ENCODE measurements around the gene RSL1D1.
"Not testable (repeated sequence)": the region's sequence is repeated elsewhere in the genome, so short reads cannot be mapped to it uniquely, and the experiment has no call there.

The RSL1D1 gene

DNA sequence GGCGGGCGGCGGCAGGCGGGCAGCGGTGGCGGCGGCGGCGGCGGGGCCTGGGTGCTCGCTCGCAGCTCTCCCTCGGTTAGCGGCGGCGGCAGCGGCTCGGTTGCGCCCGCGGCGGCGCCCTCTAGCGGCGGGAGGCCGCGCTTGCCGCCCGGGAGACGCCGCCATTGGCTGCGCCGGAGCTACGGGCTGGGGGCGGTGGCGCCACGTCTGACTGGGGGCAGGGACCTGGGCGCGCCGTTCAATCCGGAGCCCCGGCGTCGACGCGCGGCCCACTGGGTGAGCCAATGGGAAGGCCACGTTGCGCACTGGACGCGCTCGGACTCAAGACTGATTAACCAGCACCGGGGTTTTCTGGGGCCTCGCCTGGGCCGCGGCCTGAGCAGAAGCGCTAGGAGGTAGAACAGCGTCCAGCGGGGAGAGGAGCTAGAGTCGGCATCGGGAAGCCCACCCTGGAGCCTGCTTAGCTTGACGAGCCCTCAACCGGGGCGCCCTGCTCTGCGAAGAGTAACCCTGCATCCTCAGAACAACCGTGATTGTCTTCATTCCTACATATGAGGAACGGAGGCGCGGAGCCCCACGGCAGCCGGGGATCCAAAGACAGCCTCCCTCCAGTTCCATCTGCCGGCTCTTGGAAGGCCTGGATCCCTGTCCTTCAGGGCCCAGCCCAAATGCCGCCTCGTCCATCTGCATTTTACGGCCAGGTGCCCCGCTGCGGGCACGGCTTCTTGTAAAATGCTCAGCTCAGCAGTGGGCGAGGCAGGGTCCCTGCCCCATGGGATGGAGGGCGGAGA, 54.0 kb downstream of the RSL1D1 start, which contains the start of gene ZC3H7A:
ZC3H7A (minus strand) TSS at position 93 of the 791 bp plus-strand sequence. CDS start 14,904 bp downstream, outside the sequence.
- DNase-seq (ENCODE audit: low read depth), result peak; percentile 84

DNA sequence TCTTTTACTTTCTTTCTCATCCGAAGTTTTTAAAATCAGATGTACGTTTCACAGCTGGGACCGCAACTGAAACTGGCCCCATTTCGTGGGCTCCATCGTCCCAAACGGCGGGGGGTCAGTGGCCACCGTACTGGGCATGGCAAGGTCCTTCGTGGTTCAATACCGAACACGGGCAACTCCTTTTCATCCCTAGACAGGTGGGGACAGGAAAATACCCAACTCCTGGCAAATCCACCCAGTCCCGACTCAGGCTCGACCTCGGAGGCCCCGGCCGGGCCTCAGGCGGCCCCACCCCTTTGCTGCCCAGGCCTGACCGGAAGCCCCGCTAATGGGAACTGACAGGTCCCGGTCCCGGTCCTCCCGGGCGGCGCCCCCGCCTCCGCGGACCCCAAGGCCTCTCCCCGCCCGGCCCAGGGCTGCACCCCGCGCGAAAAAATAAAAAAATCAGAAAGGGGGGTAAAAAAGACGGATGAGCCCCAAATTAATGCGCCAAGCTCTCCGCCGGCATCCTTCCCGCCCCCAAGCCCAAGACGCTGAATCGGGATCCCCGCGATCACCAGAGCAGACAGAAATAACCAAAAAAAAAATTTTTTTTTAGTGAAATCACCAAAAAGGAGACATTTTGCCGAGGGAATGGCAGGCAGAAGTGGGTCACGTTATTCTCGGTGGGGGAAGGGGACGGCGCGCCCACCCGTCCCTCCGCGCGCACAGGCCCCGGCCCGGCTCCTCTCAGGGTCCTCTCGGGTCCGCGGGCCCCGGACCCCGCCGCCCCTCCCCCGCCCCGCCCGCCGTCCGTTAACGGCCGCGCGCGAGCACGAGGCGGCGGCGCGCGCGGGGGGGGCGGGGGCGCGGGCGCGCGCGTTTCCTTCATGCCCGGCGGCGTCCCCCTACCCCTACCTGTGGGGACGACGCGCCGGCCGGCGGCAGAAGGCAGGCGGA, 54.8 kb downstream of the RSL1D1 start:
- DNase-seq (ENCODE audit: low read depth), result no peak

DNA sequence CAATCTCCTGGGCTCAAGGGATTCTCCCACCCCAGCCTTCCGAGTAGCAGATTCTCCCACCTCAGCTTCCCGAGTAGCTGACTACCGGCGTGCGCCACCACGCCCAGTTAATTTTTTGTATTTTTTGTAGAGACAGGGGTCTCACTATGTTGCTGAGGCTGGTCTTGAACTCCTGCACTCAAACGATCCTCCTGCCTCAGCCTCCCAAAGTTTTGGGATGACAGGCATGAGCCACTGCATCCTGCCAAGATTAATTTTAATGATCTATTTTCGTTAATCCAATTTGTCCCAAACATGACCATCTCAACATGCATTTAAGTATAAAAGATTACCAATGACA, 55.5 kb downstream of the RSL1D1 start:
- no peak for DNase-seq (ENCODE audit: low read depth)

DNA sequence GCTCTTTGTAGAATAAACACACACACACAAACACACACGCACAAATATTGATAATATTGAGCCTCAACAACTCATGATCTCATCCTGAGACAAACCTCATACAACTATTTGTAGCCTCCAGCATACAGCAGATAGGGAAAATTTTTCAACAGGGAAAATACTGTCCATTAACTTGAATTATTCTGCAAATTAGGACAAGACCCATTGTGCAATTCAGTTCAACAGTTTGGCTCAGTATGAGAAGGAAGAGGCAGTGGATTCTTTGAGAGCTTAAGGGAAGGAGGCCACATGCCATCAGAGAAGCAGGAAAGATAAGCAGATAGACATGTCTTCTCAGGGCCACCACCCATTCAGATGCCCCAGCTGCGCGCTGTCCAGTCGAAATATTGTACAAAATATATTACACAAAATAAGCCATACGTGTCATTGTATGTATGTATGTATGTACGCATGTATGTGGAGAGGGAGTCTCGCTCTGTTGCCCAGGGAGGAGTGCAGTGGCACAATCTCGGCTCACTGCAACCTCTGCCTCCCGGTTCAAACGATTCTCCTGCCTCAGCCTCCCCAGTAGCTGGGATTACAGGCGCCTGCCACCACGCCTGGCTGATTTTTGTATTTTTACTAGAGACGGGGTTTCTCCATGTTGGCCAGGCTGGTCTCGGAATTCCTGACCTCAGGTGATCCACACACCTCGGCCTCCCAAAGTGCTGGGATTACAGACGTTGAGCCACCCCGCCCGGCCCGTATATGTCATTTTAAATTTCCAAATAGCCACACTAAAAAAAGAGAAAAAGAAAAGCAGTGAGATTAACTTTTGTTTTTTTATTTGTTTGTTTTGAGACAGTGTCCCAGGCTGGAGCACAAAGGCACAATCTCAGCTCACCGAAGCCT, 56.1 kb downstream of the RSL1D1 start:
- DNase-seq (ENCODE audit: low read depth), result no peak

DNA sequence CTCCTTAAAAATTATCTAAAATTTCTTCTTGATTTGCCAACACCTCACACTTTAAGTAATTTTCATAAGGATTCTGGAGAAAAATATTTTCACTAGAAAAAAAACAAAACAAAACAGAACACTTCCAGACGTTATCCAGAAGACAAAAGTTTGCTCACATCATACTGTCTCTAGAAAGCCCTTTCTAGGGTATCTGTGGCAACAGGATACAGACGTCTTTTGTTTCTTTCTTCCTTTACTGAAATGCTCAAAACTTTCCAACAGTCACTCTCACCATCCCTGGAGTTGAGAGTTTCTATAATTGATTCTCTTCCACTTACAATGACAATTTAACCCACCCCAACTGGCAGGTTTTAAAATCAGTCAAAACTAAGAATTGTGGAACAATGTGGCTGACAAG, 56.9 kb downstream of the RSL1D1 start:
- DNase-seq (ENCODE audit: low read depth), result no peak

DNA sequence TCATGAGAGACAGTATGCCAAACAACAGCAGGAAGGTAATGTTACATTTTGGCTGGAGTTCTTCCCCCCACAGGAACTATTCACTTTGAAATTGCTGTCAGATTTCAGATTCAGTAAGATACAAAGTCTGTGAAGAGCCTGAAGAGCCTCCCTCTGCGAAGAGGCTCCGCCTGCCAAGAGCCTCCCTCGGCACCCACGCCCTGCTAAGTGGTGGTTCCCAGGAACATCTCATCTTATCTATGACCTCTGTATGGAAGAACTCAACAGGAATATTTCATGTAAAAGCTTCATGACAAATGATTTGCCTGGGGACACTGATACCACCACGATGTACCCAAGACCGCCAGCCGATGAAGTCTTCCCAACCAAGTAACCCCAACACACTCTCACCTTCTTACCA, 57.5 kb downstream of the RSL1D1 start:
- DNase-seq (ENCODE audit: low read depth), result no peak

DNA sequence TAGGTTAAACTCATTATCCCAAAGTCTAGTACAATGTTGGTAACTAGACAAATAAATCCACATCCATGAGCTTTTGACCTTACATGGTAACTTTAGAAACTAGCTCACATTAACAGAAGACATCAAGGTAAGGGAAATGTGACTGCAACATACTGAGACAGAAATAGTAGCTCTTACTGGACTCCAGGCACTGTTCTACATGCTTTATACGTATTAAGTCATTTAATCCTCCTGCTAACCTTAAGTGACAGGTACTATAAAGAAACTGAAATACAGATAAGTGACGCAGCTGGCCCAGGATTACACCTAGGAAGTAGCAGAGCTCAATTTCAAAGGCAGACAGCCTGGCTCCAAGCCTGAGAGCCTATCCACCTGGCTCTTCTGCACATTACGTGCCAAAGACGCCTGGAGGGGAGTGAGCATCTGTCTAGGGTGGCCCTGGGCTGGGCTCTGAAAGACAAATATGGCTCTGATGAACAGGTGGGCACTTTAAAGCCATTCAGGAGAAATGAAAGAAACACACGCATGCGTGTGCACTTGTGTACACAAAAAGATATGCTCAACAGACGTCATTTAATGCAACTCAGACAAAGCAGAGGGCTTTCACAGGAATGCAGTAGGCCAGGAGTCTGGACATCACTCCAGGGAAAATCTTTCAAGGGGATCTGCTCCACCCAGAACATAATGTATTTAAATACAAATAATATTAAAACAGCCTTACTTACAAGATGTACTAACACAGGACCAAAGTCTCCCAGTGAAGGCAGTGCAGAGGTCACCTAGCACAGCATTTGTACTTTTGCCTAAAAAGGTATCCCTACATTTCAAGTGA, 58.7 kb downstream of the RSL1D1 start:
- no peak for DNase-seq (ENCODE audit: low read depth)

DNA sequence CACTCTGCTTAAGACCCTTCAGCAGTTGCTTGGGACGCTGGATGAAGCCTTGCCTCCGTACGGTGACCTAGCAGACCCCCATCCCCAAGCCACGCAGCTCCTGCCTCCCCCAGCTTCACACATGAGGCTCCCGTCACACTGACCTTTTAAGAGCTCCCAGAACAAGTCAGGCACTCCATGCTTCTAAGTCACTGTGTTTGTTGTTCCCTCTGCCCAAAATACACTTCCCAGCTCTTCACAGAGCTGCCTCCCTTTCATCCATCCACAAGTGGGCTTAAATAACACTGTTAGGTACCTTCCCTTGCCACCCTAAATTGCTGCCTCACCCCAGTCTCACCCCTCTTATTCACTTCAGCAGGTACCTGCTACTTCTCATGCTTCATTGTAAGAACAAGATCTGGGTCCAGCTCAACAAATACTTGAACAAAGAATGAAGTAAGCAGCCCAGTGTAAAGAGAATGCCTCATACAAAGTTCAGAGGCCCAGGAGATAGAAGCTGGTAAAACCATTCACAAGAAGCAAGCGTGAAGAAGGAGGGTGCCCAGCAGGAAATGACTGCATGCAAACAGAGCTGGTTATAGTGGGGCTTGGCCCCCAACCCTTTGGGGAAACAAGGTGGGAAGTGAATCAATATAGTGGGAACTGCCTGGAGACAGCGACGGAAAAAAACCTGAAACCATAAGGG, 60.1 kb downstream of the RSL1D1 start:
- no peak for DNase-seq (ENCODE audit: low read depth)

DNA sequence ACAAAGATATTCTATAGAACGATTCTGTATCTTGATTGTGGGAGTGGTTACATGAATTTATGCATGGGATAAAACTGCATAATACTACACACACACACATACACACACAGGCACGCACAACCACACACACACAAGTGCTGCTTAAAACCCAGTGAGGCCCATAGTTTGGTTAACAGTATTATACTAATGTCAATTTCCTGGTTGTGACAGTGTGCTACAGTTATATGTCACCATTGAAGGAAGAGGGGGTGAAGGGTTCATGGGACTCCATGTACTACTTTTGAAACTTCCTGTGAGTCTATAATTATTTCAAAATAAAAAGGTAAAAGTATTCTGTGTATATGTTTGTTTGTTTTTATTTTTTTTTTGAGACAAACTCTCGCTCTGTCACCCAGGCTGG, 62.4 kb downstream of the RSL1D1 start:
- no peak for DNase-seq (ENCODE audit: low read depth)

DNA sequence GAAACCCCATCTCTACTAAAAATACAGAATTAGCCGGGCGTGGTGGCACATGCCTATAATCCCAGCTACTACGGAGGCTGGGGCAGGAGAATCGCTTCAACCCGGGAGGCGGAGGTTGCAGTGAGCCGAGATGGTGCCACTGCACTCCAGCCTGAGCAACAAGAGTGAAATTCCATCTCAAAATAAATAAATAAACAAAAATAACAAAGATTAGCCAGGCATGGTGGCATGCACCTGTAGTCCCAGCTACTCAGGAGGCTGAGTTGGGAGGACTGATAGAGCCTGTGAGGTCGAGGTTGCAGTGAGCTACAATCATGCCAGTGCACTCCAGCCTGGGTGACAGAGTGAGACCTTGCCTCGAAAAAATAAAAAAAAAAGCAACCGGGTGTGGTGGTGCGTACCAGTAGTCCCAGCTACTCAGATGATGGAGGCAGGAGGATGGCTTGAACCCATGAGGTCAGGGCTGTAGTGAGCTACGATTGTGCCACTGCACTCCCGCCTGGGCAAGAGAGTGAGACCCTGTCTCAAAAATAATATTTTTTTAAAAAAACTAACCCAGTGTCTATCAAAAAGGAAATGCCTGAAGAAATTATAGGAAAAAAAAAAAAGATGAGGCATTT, 66.3 kb downstream of the RSL1D1 start:
- not testable (repeated sequence) for DNase-seq (ENCODE audit: low read depth)

DNA sequence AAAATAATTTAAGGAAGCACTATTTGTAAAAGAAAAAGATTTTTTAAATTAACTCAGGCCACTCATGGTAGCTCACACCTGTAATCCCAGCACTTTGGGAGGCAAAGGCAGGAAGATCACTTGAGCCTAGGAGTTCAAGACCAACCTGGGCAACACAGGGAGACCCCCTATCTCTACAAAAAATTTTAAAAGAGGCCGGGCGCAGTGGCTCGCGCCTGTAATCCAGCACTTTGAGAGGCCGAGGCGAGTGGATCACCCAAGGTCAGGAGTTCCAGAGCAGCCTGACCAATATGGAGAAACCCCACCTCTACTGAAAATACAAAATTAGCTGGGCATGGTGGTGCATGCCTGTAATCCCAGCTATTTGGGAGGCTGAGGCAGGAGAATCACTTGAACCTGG, 67.0 kb downstream of the RSL1D1 start:
- not testable (repeated sequence) for DNase-seq (ENCODE audit: low read depth)

DNA sequence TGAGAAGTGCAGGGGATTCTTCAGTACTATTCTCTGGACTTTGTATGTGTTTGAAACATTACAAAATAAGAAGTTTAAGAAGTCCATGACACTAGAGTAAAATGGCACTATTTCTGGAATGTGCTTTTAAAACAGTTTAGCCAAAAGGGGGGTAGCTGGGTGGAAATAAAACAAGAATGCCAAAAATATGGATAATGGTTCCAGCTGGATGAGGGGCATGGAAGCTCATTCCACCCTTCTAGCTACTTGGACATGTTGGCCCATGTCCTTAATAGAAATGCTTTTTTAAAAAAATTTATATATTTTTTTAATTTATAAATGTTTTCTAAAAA, 67.3 kb downstream of the RSL1D1 start:
- no peak for DNase-seq (ENCODE audit: low read depth)

Data from stimulated activated CD8-positive, alpha-beta memory T cell treated with anti-CD3 and anti-CD28 coated beads, Interleukin-7, amount 100 ng/mL, for 24 hours (primary cell).